Measurements from ENCODE around the gene RASSF6.
"Not testable (repeated sequence)": the region's sequence is repeated elsewhere in the genome, so short reads cannot be mapped to it uniquely, and the experiment has no call there.

RASSF6 gene

DNA sequence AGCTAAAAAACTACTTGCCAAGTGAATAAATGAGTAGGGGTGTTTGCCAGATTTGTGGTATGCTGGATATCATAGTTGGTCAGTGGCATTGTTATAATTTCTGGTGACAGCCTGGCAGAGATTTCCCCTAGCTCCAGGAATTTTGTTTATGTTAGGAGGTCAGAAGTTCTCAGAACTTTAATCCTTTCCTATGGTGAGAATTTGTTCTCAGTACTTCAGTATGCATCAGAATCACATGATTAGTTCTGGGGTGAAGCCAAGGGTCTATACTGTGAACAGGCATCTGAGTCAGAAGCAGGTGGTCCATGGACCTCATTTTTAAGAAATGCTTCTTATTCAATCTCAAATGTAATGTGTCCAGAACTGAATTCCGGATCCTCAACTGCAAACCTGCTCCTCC, 10.5 kb downstream of the RASSF6 start:
- DNase-seq, result no peak

- no peak for DNase-seq
Measured at GRCh38 chr4:73608689-73609594, 11.3 kb downstream of the RASSF6 start.

GRCh38 chr4:73607375-73608033, 12.7 kb downstream of the RASSF6 start:
- no peak for DNase-seq

- no peak for DNase-seq
Measured at GRCh38 chr4:73606465-73606974, 13.7 kb downstream of the RASSF6 start.

DNA sequence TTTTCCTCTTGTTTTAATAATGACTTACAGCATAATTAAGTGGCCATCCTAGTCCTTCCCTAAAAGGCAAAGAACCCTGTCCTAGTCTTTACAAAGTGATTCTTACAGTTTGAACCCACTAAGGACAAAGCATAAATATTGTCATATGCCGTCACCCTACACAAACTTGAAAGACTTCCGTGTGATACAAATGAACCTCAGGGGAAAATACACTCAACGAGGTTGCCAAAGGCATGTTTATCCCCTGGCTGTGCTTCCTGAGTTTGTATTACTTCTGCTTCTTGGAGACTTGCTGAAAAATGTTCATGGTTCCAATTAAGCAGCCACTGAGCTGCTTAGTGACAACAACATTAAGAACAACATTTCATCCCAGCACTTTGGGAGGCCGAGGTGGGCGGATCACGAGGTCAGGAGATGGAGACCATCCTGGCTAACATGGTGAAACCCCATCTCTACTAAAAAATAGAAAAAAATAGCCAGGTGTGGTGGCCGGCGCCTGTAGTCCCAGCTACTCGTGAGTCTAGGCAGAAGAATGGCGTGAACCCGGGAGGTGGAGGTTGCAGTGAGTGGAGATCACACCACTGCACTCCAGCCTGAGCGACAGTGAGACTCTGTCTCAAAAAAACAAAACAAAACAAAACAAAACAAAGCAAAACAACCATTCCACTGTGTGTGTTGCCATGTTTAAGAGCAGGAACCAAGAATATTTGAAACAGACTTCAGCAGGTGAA, 16.2 kb downstream of the RASSF6 start:
- no peak for DNase-seq

GRCh38 chr4:73603271-73603710, 16.9 kb downstream of the RASSF6 start:
- DNase-seq, result no peak

GRCh38 chr4:73600954-73601353, 19.3 kb downstream of the RASSF6 start:
- no peak for DNase-seq

DNA sequence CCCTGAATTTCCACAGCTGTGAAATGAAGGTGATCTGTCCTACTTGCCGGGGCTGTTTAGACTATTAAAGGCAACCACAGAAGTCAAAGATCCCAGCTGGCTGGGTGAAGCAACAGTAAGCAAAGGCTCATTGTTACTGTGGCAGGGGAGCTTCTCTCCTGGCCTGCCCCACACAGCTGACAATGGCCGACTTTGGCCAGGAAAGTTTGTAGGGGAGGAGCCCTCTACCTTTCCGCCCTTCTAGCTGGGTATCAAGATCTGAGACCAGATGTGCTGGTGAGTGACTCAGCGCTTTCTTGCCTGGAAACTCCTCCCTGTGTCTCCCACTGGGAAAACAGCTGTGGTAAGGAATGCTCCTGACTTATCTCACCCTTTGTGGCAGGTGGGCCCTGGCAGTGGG, 21.1 kb downstream of the RASSF6 start:
- DNase-seq, result no peak

DNA sequence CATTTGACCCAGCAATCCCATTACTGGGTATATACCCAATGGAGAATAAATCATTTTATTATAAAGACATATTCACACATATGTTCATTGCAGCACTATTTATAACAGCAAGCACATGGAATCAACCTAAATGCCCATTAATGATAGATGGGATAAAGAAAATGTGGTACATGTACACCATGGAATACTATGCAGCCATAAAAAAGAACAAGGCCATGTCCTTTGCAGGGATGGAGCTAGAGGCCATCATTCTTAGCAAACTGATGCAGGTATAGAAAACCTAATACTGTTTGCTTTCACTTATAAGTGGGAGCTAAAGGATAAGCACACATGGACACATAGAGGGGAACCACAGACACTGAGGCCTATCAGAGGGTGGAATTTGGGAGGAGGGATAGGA, 22.6 kb downstream of the RASSF6 start:
- DNase-seq, result no peak

DNA sequence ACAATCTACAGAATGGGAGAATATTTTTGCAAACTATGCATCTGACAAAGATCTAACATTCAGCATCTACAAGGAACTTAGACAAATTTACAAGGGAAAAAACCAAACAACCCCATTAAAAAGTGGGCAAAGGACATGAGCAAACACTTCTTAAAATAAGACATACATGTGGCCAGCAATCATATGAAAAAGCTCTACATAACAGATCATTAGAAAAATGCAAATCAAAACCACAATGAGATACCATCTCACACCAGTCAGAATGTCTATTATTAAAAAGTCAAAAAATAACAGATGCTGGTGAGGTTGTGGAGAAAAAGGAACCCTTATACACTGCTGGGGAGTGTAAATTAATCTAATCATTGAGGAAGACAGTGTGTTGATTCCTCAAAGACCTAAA, 23.1 kb downstream of the RASSF6 start:
- not testable (repeated sequence) for DNase-seq

GRCh38 chr4:73596001-73596400, 24.2 kb downstream of the RASSF6 start:
- DNase-seq, result no peak

- no peak for DNase-seq
Measured at GRCh38 chr4:73593631-73594241, 26.5 kb downstream of the RASSF6 start.

DNA sequence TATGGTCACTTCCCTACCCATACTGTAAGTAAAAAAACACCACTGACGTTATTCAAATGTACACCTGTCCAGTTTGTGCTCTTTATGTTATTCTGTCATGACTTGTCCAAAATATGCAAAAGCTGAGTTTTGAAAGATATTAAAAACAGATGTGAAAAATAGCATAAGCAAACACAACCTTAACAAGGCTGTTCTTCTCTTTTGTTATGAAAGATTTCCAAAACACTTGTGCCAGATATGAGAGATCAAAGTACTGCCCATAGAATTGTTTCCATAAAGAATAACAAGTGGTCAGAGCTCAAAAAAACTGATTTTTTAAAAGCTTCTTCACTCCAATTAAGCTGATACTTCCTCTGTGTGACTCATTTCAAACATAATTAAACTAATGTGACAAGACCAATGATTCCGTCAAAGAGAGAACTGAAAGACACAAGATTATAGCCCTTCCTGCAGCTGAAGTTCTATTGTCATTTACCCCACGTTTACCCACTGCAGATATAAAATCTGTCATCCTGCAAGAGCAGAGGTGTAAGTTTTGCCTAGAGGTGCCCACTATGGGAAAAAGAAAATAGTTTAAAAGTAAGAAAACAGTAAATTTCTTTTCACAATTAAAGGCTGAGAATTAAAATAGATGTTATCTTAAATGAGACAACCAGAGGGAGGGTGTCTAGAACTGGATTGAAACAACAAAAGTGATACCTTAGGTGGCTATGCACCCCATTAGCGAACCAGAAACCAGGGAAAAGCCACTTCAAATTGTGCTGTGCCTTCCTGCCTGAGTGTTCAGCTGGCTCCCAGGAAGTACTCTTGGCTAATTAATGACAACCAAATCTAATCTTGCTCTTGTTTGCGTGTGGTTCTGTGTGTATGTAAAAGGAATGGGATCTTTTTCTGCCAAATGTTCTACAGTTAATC, 30.1 kb downstream of the RASSF6 start:
- no peak for DNase-seq

GRCh38 chr4:73589261-73589847, 30.9 kb downstream of the RASSF6 start:
- DNase-seq, result no peak

GRCh38 chr4:73588613-73589012, 31.6 kb downstream of the RASSF6 start:
- DNase-seq, result no peak

DNA sequence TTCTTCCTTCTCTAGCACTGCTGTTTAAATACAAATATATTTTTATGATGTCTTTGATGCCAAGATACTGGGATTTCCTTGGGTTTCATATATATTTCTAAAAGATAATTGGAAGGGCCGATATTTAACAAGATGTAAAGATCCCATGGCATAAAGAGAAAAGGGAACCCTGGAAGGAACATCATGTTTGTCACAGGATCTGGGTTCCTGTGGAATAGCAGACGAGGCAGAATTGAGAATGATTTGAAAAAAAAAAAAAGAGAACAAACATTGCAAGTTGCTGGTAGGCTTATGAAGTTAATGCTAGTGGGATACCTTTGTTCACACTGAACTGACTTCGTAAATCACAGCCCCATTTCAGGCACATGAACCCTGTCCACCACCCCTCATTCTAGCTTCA, 33.6 kb downstream of the RASSF6 start:
- DNase-seq, result no peak

- DNase-seq, result no peak
Measured at GRCh38 chr4:73586040-73586439, 34.2 kb downstream of the RASSF6 start.

DNA sequence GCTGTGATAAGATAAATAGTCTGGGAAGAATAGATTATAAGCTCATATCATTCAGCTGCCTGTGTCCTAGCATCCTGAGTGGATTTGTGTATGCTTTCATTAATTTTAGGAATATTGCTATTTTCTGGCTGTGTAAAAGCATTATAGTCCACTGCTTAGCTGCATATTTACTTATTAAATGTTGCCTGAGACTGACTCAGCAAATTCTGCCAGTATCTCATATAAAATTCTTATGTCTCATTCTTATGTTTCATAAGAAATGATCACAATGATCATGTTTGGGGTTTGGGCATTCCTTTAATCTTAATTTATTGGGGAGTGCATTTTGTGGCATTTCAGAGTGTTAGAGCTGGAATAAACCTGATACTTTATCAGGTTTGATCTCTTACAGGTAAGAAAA, 34.9 kb downstream of the RASSF6 start:
- DNase-seq, result no peak

- no peak for DNase-seq
Measured at GRCh38 chr4:73583666-73584065, 36.6 kb downstream of the RASSF6 start.

- no peak for DNase-seq
Measured at GRCh38 chr4:73577371-73577770, 42.9 kb downstream of the RASSF6 start.

DNA sequence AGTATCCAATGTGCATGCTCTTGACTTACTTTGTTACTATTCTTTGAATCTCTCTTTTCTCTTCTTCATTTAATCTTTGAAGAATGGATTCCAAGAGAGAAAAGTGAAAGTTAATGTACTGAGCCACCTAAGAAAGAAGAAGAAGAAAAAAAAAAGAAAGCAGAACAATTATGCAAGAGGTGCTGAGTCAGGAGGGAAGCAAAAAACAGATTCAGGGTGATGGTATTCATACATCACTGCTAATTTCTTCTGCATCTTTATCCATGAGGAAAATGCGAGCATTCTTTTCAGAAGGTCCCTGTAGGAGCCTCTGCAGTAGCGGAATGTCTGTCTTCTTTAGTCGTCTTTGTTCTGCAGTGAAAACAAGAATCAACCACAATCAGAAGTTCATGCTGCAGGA, 43.9 kb downstream of the RASSF6 start:
- no peak for DNase-seq
